Kidney (tissue), 14 donors: ENCODE data around the gene TMEM39B. TPM values are rescaled to one million over a fixed set of nuclear protein-coding genes. Genes with fewer than 3 reads are reported as not detected.
A peak's percentile ranks its signal among the peaks of the same experiment; 100 is the strongest.
"Not testable (repeated sequence)": the region's sequence is repeated elsewhere in the genome, so short reads cannot be mapped to it uniquely, and the experiment has no call there.

Experiments
- DNase-seq, 5 donors: peaks; one replicate each; pipeline ENCODE4 v3.0.0-alpha.2; 2013 to 2020
- FAIRE-seq: peaks from 2 replicates; lab custom pipeline; 2012; peaks lifted over from hg19 to GRCh38; lab: Jason Lieb, UNC
- H3K27ac ChIP-seq, 2 donors: one replicate each; pipeline ENCODE4 v1.7.0; 2013; ENCODE audit warnings: low read depth in 2 of 2, low read length in 2 of 2, inconsistent platforms in 1 of 2
- H3K27me3 ChIP-seq: one replicate; pipeline ENCODE4 v1.7.1; 2013; ENCODE audit warnings: low read length, inconsistent platforms; ENCODE audit not compliant: control insufficient read depth, insufficient read depth
- H3K36me3 ChIP-seq, 3 donors: one replicate each; pipeline versions ENCODE4 v1.7.0 to v1.7.1; 2013; ENCODE audit warnings: low read length in 3 of 3, control low read depth in 1 of 3, inconsistent platforms in 1 of 3; ENCODE audit not compliant: insufficient read depth in 3 of 3, control insufficient read depth in 2 of 3
- H3K4me1 ChIP-seq, 3 donors: one replicate each; pipeline versions ENCODE4 v1.7.0 to v1.7.1; 2013; ENCODE audit warnings: low read length in 3 of 3, inconsistent platforms in 1 of 3, low read depth in 1 of 3; ENCODE audit not compliant: control insufficient read depth in 2 of 3, insufficient read depth in 2 of 3
- H3K4me3 ChIP-seq, 3 donors: one replicate each; pipeline versions ENCODE4 v1.7.0 to v1.8.1; 2013; ENCODE audit warnings: low read length in 3 of 3, control low read depth in 1 of 3, inconsistent platforms in 1 of 3
- H3K9ac ChIP-seq, 3 donors: one replicate each; pipeline versions ENCODE4 v1.7.0 to v1.7.1; 2013; ENCODE audit warnings: low read length in 3 of 3, control low read depth in 1 of 3, inconsistent platforms in 1 of 3
- H3K9me3 ChIP-seq, 3 donors: one replicate each; pipeline versions ENCODE4 v1.7.0 to v1.7.1; 2013; ENCODE audit warnings: low read length in 3 of 3, control low read depth in 1 of 3, inconsistent platforms in 1 of 3; ENCODE audit not compliant: control insufficient read depth in 2 of 3, insufficient read depth in 1 of 3
- CTCF ChIP-seq: IDR thresholded peaks from 3 replicates; pipeline ENCODE4 v1.5.1; 2012; ENCODE audit warnings: mild to moderate bottlenecking, moderate library complexity, borderline replicate concordance; ENCODE audit not compliant: insufficient read depth; ENCODE audit errors: extremely low read depth
- intact Hi-C: fragments of 100-400 bp; cut with DNase I; formaldehyde crosslinking; loops from one replicate; pipeline ENCODE4 v1.11.1; 2022
- polyA plus RNA-seq: library from polyadenylated mRNA; stranded (reverse); fragments of 350-450 nt; fragmentation: Illumina TruSeq; extraction: RNeasy Lipid Tissue Mini Kit (QIAGEN cat#74804); gene quantifications from one replicate; pipeline ENCODE4 v1.2.3, GENCODE V29; 2014; ENCODE audit warnings: low read depth, low replicate concordance; ENCODE audit not compliant: insufficient read depth
- total RNA-seq: library from RNA; stranded (reverse); fragmentation: NEBNext Ultra II Directional; extraction: Animal tissue kit (Norgen Biotek cat#: 25700); gene quantifications from one replicate; pipeline ENCODE4 v1.2.1, GENCODE V29; 2021
- donor health status: control.
- donor health status: control.
- donor health status: control.
- donor health status: control.
- donor health status: control.
- donor health status: DM: yes; HTN: yes; CAD: no.
- donor health status: Normal renal cell carcinoma (clear cell type).

Gene TMEM39B
- total and polyA plus RNA-seq, 2 donors from 2014 or later, result 9.3 to 15.4 TPM

- no peak for TF ChIP-seq CTCF
- H3K9ac ChIP-seq, result peak overlapping the region in 1 of 3 donors; percentile 8
- H3K27ac ChIP-seq, result no peak overlapping the region
- no peak overlapping the region for H3K4me3 ChIP-seq
- DNase-seq (peak in 1 of 5 donors; percentile 5), FAIRE-seq (no peak)
- H3K36me3 ChIP-seq, result peaks cover 0 to 3% (median under 1%) of the 10 kb centered on the region in 3 donors
- intact Hi-C loops, result no loop called here
- H3K4me1 ChIP-seq, result peaks cover 0 to 10% (median 4%) of the 10 kb centered on the region in 3 donors
- no peaks in the 10 kb centered on the region for H3K9me3 ChIP-seq
- H3K27me3 ChIP-seq, result no peaks in the 10 kb centered on the region
Observed at GRCh38 chr1:32116531-32116930, 43.8 kb downstream of the TMEM39B start.

- TF ChIP-seq CTCF, result no peak
- Histone ChIP-seq H3K36me3 (peaks cover 0 to 2% (median 0%) of the 10 kb centered on the region in 3 donors), H3K27ac (no peak overlapping the region), H3K27me3 (no peaks in the 10 kb centered on the region), H3K9me3 (no peaks in the 10 kb centered on the region), H3K9ac (no peak overlapping the region), H3K4me1 (no peaks in the 10 kb centered on the region), H3K4me3 (no peak overlapping the region)
- DNase-seq (no peak), FAIRE-seq (no peak)
- intact Hi-C loops, result no loop called here
Observed at GRCh38 chr1:32122151-32122550, 49.4 kb downstream of the TMEM39B start.

- H3K27me3 ChIP-seq, H3K27ac ChIP-seq, H3K9ac ChIP-seq, H3K36me3 ChIP-seq, H3K4me1 ChIP-seq, DNase-seq, intact Hi-C loops, FAIRE-seq, H3K4me3 ChIP-seq, H3K9me3 ChIP-seq: not testable (repeated sequence)
Observed at GRCh38 chr1:32123361-32123760, 50.6 kb downstream of the TMEM39B start.

- FAIRE-seq (no peak), DNase-seq (no peak)
- H3K4me1 ChIP-seq, result peaks cover 0 to 3% (median 0%) of the 10 kb centered on the region in 3 donors
- no peak for TF ChIP-seq CTCF
- peaks cover 0 to 2% (median 2%) of the 10 kb centered on the region in 3 donors for H3K36me3 ChIP-seq
- no peaks in the 10 kb centered on the region for H3K9me3 ChIP-seq
- H3K4me3 ChIP-seq, result no peak overlapping the region
- no peaks in the 10 kb centered on the region for H3K27me3 ChIP-seq
- intact Hi-C loops, result no loop called here
- H3K27ac ChIP-seq, result no peak overlapping the region
- H3K9ac ChIP-seq, result no peak overlapping the region
Observed at GRCh38 chr1:32125313-32125712, 52.6 kb downstream of the TMEM39B start.
